Smooth muscle cell of the umbilical artery (primary cell): ENCODE measurements around the gene ZNF860. TPM values are rescaled to one million over a fixed set of nuclear protein-coding genes. Genes with fewer than 3 reads are reported as not detected.

ENCODE experiments used
- total RNA-seq: library from RNA; depleted of rRNA; stranded (reverse); fragments of >200 nt; gene quantifications from 2 replicates; pipeline ENCODE4 v1.2.3, GENCODE V29; 2014

The ZNF860 gene
- total RNA-seq = 0.28 and 0.59 TPM in 2 replicates

DNA sequence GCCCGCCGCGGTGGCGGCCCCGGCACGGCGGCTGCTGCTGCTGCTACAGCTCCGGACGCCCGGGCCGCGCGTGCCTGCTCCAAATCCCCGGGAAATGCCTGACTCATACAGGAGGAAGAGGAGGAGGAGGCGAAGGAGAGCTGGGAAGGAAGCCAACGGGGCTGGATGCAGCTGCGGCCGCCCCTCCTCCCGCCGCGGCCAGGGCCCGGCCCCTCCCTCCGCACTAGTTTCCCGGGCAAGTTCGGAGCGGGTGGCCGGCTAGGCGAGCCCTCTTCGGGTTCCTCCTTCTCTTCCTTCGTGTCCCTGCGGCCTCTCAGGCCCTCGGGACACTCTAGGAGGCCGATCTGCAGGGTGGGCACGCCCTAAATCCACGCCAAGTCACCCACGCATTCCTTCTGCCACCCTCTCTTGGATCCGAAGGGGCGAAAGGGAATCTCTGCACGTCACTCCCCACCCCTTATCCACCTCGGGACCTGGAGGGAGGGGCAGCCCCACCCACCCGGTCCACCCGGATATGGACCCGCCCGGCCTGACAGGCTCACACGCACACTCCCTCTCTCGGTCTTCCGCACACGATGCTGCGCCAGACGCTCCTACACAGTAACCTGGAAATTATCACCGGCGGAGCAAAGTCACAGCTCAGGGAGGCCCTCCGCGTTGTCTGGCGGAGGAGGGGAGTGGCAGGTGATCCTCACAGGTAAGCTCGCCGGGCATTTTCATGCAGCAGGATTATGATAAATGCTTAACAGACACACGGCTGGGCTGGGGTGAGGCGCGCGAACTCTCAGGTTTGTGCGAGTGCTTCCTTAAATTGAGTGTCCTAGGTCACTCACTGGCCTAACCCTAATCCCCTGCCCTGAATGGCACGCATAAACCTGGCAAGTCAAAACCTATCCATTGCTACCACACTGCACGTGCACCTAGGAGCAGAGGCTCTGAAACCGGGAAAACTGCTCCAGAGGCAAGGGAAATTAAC is at the start of gene ZNF860, which contains the start of gene OSBPL10:
ZNF860 (plus strand) TSS at position 545 of the 976 bp plus-strand sequence. CDS start 7,330 bp downstream, outside the sequence.
OSBPL10 (minus strand) TSS at position 57 of the 976 bp plus-strand sequence. CDS start 83 bp downstream, outside the sequence.

Other genes starting within 250 kb of the ZNF860 start
- 9.3 and 17.8 TPM in 2 replicates for gene OSBPL10, start 488 bp upstream of the ZNF860 start, total RNA-seq
- gene GPD1L, start 124.9 kb downstream of the ZNF860 start, total RNA-seq = 10.1 and 11.0 TPM in 2 replicates